GM18502 (cell line): Measurements from ENCODE around the gene CPNE2.
A peak's percentile ranks its signal among the peaks of the same experiment; 100 is the strongest.
"Not testable (repeated sequence)": the region's sequence is repeated elsewhere in the genome, so short reads cannot be mapped to it uniquely, and the experiment has no call there.

Experiments used
- ATAC-seq: cut with Tn5 transposase; IDR thresholded peaks from one replicate; pipeline ENCODE4 v1.9.1; 2021; ENCODE audit warnings: mild to moderate bottlenecking; ENCODE audit not compliant: unreplicated experiment, poor library complexity

The CPNE2 gene

GRCh38 chr16:57069053-57069452, 23.3 kb upstream of the CPNE2 start:
- ATAC-seq = no peak

GRCh38 chr16:57069635-57070370, 22.6 kb upstream of the CPNE2 start:
- ATAC-seq = no peak

GRCh38 chr16:57070424-57070823, 22.0 kb upstream of the CPNE2 start:
- ATAC-seq = no peak

- not testable (repeated sequence) for ATAC-seq
Measured at GRCh38 chr16:57071081-57071732, 21.2 kb upstream of the CPNE2 start.

- no peak for ATAC-seq
Measured at GRCh38 chr16:57071831-57072582, 20.4 kb upstream of the CPNE2 start.

GRCh38 chr16:57072616-57073275, 19.6 kb upstream of the CPNE2 start:
- ATAC-seq = no peak

GRCh38 chr16:57077714-57078113, 14.7 kb upstream of the CPNE2 start:
- no peak for ATAC-seq

- ATAC-seq = no peak
Measured at GRCh38 chr16:57081744-57082143, 10.6 kb upstream of the CPNE2 start.

GRCh38 chr16:57082664-57083063, 9.7 kb upstream of the CPNE2 start:
- ATAC-seq = no peak

- no peak for ATAC-seq
Measured at GRCh38 chr16:57083485-57084126, 8.8 kb upstream of the CPNE2 start.

GRCh38 chr16:57084257-57084770, 8.1 kb upstream of the CPNE2 start:
- ATAC-seq = no peak

GRCh38 chr16:57084996-57085395, 7.4 kb upstream of the CPNE2 start:
- ATAC-seq = no peak

GRCh38 chr16:57087003-57087402, 5.4 kb upstream of the CPNE2 start:
- no peak for ATAC-seq

GRCh38 chr16:57089406-57089805, 3.0 kb upstream of the CPNE2 start:
- ATAC-seq = no peak

GRCh38 chr16:57091200-57091974, 996 bp upstream of the CPNE2 start:
- no peak for ATAC-seq

- ATAC-seq = peak; percentile 49
Measured at GRCh38 chr16:57092786-57093411, 516 bp downstream of the CPNE2 start.

GRCh38 chr16:57093666-57094564, 1.5 kb downstream of the CPNE2 start:
- ATAC-seq = no peak

- ATAC-seq = no peak
Measured at GRCh38 chr16:57094911-57095310, 2.5 kb downstream of the CPNE2 start.
